Stimulated activated CD8-positive, alpha-beta memory T cell treated with anti-CD3 and anti-CD28 coated beads, Interleukin-15, amount 100 ng/mL, for 24 hours (primary cell): ENCODE results near the gene FTO.
"Not testable (repeated sequence)": the region's sequence is repeated elsewhere in the genome, so short reads cannot be mapped to it uniquely, and the experiment has no call there.

Experiments used
- DNase-seq: peaks from one replicate; pipeline ENCODE4 v3.0.0-alpha.2; 2020; ENCODE audit warnings: low read depth

FTO gene

DNA sequence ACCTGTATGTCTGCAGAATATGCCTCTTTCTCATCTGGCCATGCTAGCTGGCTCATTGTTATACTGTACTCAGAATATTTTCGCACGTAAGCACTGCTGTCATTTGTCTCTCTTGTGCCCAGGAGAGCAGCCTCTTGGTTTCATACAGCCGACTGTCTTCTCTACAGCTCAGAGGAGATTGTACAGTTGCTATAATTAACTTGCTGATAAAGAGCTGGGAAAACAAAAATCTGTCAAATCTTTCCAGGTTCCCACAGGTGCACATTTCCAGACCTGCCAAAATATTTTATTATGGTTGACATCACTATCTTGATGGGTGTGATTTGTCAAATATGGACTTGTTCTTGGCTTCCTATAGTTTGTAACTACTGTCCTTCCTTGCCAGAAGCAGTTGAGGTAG is 122.7 kb downstream of the FTO start:
- DNase-seq = no peak

- no peak for DNase-seq
These were observed 123.8 kb downstream of the FTO start for GRCh38 chr16:53827741-53828140.

GRCh38 chr16:53829186-53829747 is 125.3 kb downstream of the FTO start:
- DNase-seq = no peak

- DNase-seq = no peak
These were observed 129.1 kb downstream of the FTO start for GRCh38 chr16:53832896-53833544.

- DNase-seq = no peak
These were observed 132.2 kb downstream of the FTO start for GRCh38 chr16:53836142-53836541.

- no peak for DNase-seq
These were observed 132.7 kb downstream of the FTO start for GRCh38 chr16:53836680-53837079.

DNA sequence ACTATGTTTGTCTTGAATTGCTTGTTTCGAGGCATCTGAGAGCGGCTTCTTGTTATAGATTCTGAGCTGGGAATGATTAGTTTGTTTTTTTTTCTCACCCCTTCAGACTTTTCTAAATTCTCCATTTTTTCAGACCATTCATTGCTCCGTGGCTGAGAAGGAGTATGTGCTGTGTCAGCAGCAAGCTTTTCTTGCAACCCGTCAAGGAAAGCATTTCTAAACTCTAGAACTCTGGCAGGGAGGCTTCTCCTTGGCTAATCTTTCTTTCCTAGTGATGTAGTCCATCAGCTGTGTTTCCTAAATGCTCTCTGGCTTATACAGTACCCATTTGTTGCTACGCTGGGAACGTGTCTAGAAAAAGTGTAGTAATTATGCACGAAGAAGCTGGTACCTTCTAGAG is 133.5 kb downstream of the FTO start:
- DNase-seq = no peak

DNA sequence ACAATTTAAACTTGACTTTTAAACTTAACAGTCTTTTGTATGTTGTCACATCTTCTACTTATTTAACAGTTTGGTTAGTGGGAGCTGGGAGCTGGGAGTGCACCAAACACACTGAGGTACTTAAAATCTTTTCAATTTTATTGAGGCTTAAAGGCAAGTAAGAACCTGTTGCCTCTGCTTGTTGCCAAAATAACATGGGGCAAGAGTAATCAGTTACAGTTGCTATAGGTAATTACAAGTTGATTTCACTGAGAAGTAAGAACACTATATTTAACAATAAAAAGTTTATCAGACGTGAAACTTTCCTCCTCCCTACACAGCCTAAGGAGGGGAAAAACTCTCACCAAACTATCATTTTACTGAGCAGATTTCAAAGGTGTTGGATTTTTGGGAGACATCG is 135.2 kb downstream of the FTO start:
- no peak for DNase-seq

- DNase-seq = no peak
These were observed 136.5 kb downstream of the FTO start for GRCh38 chr16:53840456-53840855.

DNA sequence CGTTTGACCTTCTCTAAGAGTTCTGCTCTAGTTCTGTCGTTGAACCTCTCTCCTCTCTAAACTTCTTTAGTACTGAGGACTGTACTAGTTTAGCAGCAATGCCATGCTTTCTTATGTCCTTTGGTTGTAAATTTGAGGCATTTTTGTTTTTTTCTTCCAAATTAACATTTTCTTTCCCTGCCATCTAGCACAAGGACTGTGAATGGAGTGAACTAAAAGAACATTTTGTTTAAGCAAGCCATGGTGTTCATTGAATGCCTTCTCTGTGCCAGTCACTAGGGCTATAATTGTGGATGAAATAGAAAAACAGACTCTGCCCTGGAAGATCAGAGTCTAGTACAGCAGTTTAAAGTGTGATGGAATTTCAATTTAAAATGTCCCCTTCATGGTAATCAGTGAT is 137.9 kb downstream of the FTO start:
- no peak for DNase-seq

DNA sequence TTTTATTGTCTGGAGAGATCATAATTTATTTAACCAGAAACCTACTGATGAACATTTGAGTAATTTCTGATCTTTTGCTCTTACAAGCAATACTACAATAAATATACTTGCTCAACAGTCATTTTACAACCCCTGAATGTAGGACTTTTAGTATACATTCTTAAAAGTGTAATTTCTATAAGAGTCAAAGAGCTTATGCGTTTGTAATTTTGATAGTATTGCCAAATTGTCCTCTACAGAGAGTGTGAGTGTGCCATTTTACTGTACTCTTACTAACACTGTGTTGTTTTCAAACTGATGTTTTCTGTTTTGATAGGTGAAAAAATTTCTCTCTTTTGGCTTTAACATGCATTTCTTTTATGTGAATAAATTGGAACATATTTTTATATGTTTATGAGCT is 139.1 kb downstream of the FTO start:
- no peak for DNase-seq

- no peak for DNase-seq
These were observed 140.8 kb downstream of the FTO start for GRCh38 chr16:53844804-53845203.

GRCh38 chr16:53846549-53846948 is 142.6 kb downstream of the FTO start:
- DNase-seq = not testable (repeated sequence)

GRCh38 chr16:53846971-53847370 is 143.0 kb downstream of the FTO start:
- DNase-seq = no peak

- no peak for DNase-seq
These were observed 144.5 kb downstream of the FTO start for GRCh38 chr16:53848277-53848942.

- DNase-seq = no peak
These were observed 145.0 kb downstream of the FTO start for GRCh38 chr16:53848950-53849349.

GRCh38 chr16:53849585-53849984 is 145.6 kb downstream of the FTO start:
- DNase-seq = no peak

DNA sequence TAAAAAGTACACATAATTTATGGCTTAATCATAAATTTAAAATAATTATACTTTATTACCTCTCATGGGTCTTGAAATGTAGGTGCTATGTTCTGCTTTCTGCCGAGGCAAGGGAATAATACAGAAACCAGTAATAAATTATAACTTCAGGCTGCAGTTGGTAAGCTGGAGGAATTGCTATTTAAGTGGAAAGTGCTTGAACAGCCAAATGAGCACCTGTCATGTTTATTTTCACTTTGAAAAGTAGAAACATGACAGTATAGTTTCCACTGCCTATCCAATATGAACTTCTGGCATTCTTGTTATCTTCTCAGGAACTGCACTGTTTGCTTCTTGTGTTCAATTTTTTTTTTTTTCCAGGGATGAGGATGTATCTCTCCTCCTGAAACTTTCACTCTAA is 146.0 kb downstream of the FTO start:
- DNase-seq = no peak

DNA sequence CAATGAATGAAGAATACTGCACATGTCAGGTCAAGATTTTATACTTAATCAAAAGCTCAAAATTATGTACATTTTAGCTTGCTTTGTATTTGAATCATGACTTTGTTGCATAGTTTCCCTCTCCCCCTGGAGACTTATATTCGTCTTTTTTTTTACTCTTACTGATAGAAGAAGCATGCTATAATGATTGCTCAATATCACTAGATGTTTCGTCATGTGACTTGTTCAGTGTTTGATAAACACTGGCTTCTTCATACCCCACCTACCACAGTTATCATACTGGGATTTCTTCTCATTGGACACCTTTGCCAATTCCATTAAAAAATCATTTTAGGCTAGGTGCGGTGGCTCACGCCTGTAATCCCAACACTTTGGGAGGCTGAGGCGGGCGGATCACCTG is 148.7 kb downstream of the FTO start:
- DNase-seq = no peak

- DNase-seq = no peak
These were observed 151.1 kb downstream of the FTO start for GRCh38 chr16:53855056-53855455.

GRCh38 chr16:53855511-53855910 is 151.6 kb downstream of the FTO start:
- no peak for DNase-seq

DNA sequence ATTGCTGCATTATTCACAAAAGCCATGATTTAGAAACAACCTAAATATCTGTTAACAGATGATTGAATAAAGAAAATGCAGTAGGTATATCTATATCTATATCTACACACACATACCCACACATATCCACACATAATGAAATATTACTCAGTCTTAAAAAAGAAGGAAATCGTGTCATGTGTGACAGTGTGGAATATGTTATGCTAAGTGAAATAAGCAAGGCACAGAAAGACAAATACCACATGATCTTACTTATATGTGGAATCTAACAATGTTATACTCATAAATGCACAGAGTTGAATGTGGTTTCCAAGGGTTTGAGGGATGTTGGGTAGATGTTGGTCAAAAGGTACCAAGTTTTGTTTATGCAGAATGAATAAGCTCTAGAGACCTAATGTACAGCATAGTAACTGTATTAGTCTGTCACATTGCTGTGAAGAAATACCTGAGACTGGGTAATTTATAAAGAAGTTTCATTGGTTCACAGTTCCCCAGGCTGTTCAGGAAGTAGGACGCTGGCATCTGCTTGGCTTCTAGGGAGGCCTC is 156.1 kb downstream of the FTO start:
- no peak for DNase-seq

- DNase-seq = no peak
These were observed 159.9 kb downstream of the FTO start for GRCh38 chr16:53863861-53864260.
